ENCODE measurements around the gene TNFRSF18. TPM values are rescaled to one million over a fixed set of nuclear protein-coding genes. Genes with fewer than 3 reads are reported as not detected.

Gene TNFRSF18
- total RNA-seq, 2 experiments from 2014 or later = not detected

GRCh38 chr1:1219341-1219740, 12.9 kb upstream of the TNFRSF18 start:
- Histone ChIP-seq H3K79me2 (ENCODE audit: insufficient read depth, low read depth, low read length) (no peaks in the 10 kb centered on the region), H3K9me3 (ENCODE audit: low read length) (no peaks in the 10 kb centered on the region), H3K4me1 (ENCODE audit: insufficient read depth, low read length, poor library complexity, severe bottlenecking) (no peaks in the 10 kb centered on the region), H3K27ac (ENCODE audit: low read depth, low read length, poor library complexity, severe bottlenecking) (no peak overlapping the region), H3K4me2 (ENCODE audit: low read length) (no peak overlapping the region), H3K9me2 (ENCODE audit: insufficient read depth, low read length) (no peaks in the 10 kb centered on the region), H3K36me3 (ENCODE audit: insufficient read depth, low read length) (peaks cover 64% of the 10 kb centered on the region), H3K4me3 (ENCODE audit: low read depth, low read length, poor library complexity, severe bottlenecking) (no peak overlapping the region), H2AFZ (ENCODE audit: low read length) (no peak overlapping the region), H4K20me1 (ENCODE audit: insufficient read depth, low read length) (no peaks in the 10 kb centered on the region)
- no peak for DNase-seq (ENCODE audit: low spot score)
- TF ChIP-seq CTCF (conservative IDR thresholded peaks at IDR 0.05; ENCODE audit: low read length) (no peak), EZH2phosphoT487 (IDR thresholded peaks at IDR 0.05; ENCODE audit: borderline replicate concordance, low read depth, low read length) (no peak)
- ChIA-PET CTCF (ENCODE audit: unreplicated experiment) (no interaction called here), POLR2A (no interaction called here)
- intact Hi-C loops (cut with micrococcal nuclease; ENCODE audit: unreplicated experiment) = no loop called here
- no TSS peak for BruUV-seq (replicated peaks)

- Histone ChIP-seq H4K20me1 (ENCODE audit: insufficient read depth, low read length) (no peaks in the 10 kb centered on the region), H3K9me2 (ENCODE audit: insufficient read depth, low read length) (no peaks in the 10 kb centered on the region), H3K27ac (ENCODE audit: low read depth, low read length, poor library complexity, severe bottlenecking) (no peak overlapping the region), H3K9me3 (ENCODE audit: low read length) (no peaks in the 10 kb centered on the region), H2AFZ (ENCODE audit: low read length) (no peak overlapping the region), H3K4me3 (ENCODE audit: low read depth, low read length, poor library complexity, severe bottlenecking) (no peak overlapping the region), H3K79me2 (ENCODE audit: insufficient read depth, low read depth, low read length) (no peaks in the 10 kb centered on the region), H3K36me3 (ENCODE audit: insufficient read depth, low read length) (peaks cover 60% of the 10 kb centered on the region), H3K4me2 (ENCODE audit: low read length) (no peak overlapping the region), H3K4me1 (ENCODE audit: insufficient read depth, low read length, poor library complexity, severe bottlenecking) (no peaks in the 10 kb centered on the region)
- no peak for DNase-seq (ENCODE audit: low spot score)
- BruUV-seq (replicated peaks) = no TSS peak
- intact Hi-C loops (cut with micrococcal nuclease; ENCODE audit: unreplicated experiment) = no loop called here
- POLR2A ChIA-PET = no interaction called here
- CTCF ChIA-PET (ENCODE audit: unreplicated experiment) = no interaction called here
- TF ChIP-seq CTCF (conservative IDR thresholded peaks at IDR 0.05; ENCODE audit: low read length) = no peak
- TF ChIP-seq EZH2phosphoT487 (IDR thresholded peaks at IDR 0.05; ENCODE audit: borderline replicate concordance, low read depth, low read length) = no peak
Measured at GRCh38 chr1:1218524-1219200, 12.3 kb upstream of the TNFRSF18 start.

- no peak overlapping the region for H3K27ac ChIP-seq (ENCODE audit: low read depth, low read length, poor library complexity, severe bottlenecking)
- H4K20me1 ChIP-seq (ENCODE audit: insufficient read depth, low read length) = no peaks in the 10 kb centered on the region
- POLR2A ChIA-PET = no interaction called here
- DNase-seq (ENCODE audit: low spot score) = no peak
- H3K79me2 ChIP-seq (ENCODE audit: insufficient read depth, low read depth, low read length) = no peaks in the 10 kb centered on the region
- CTCF ChIA-PET (ENCODE audit: unreplicated experiment) = no interaction called here
- no peak overlapping the region for H2AFZ ChIP-seq (ENCODE audit: low read length)
- H3K4me2 ChIP-seq (ENCODE audit: low read length) = no peak overlapping the region
- no peaks in the 10 kb centered on the region for H3K9me2 ChIP-seq (ENCODE audit: insufficient read depth, low read length)
- no TSS peak for BruUV-seq (replicated peaks)
- H3K4me1 ChIP-seq (ENCODE audit: insufficient read depth, low read length, poor library complexity, severe bottlenecking) = no peaks in the 10 kb centered on the region
- no peak overlapping the region for H3K4me3 ChIP-seq (ENCODE audit: low read depth, low read length, poor library complexity, severe bottlenecking)
- intact Hi-C loops (cut with micrococcal nuclease; ENCODE audit: unreplicated experiment) = no loop called here
- peaks cover 54% of the 10 kb centered on the region for H3K36me3 ChIP-seq (ENCODE audit: insufficient read depth, low read length)
- no peaks in the 10 kb centered on the region for H3K9me3 ChIP-seq (ENCODE audit: low read length)
- no peak for TF ChIP-seq CTCF (conservative IDR thresholded peaks at IDR 0.05; ENCODE audit: low read length)
- no peak for TF ChIP-seq EZH2phosphoT487 (IDR thresholded peaks at IDR 0.05; ENCODE audit: borderline replicate concordance, low read depth, low read length)
Measured at GRCh38 chr1:1217621-1218523, 11.5 kb upstream of the TNFRSF18 start.

Data from OCI-LY7 (cell line).